Measurements from ENCODE around the gene PRDM15.

GRCh38 chr21:41755258-41755933, 123.7 kb downstream of the PRDM15 start:
- TF ChIP-seq CTCF (conservative IDR thresholded peaks at IDR 0.05; ENCODE audit: low read length): no peak
- no peak for TF ChIP-seq EZH2phosphoT487 (IDR thresholded peaks at IDR 0.05; ENCODE audit: borderline replicate concordance, low read depth, low read length)
